Neural cell (in vitro differentiated cells): ENCODE data around the gene UGP2.

ENCODE experiments used
- CTCF ChIP-seq: fragments of 450-650 bp; IDR thresholded peaks from 2 replicates; pipeline ENCODE4 v1.5.1; 2014; ENCODE audit warnings: antibody characterized with exemption, mild to moderate bottlenecking, moderate library complexity; ENCODE audit not compliant: poor library complexity, severe bottlenecking
- EP300 ChIP-seq: fragments of 450-650 bp; conservative IDR thresholded peaks from 2 replicates; pipeline ENCODE4 v1.6.1; 2014; ENCODE audit warnings: antibody characterized with exemption, mild to moderate bottlenecking, moderate library complexity; ENCODE audit not compliant: poor library complexity, severe bottlenecking
- EZH2 ChIP-seq: fragments of 200-600, 300-800 bp; shearing (Covaris generic), sonication (generic); IDR thresholded peaks from 2 replicates; pipeline ENCODE4 v1.6.1; 2014; ENCODE audit warnings: antibody characterized with exemption, low read length, borderline replicate concordance, mild to moderate bottlenecking; ENCODE audit not compliant: insufficient read depth, poor library complexity, severe bottlenecking
- POLR2AphosphoS5 ChIP-seq: IDR thresholded peaks from 2 replicates; pipeline ENCODE4 v1.6.1; 2012
- REST ChIP-seq: IDR thresholded peaks from 2 replicates; pipeline ENCODE4 v1.6.1; 2012; ENCODE audit warnings: borderline replicate concordance
- SMC3 ChIP-seq: fragments of 450-650 bp; conservative IDR thresholded peaks from 2 replicates; pipeline ENCODE4 v1.6.1; 2014; ENCODE audit warnings: antibody characterized with exemption, mild to moderate bottlenecking, moderate library complexity; ENCODE audit not compliant: poor library complexity
- TAF1 ChIP-seq: IDR thresholded peaks from 2 replicates; pipeline ENCODE4 v1.6.1; 2012; ENCODE audit warnings: low read depth

- no peak for TF ChIP-seq CTCF
- no peak for TF ChIP-seq POLR2AphosphoS5
- TF ChIP-seq EZH2 = no peak
- TF ChIP-seq REST = no peak
- TF ChIP-seq SMC3 = no peak
- no peak for TF ChIP-seq TAF1
- no peak for TF ChIP-seq EP300
Measured at GRCh38 chr2:63862806-63863205, 21.1 kb downstream of the UGP2 start.
